ENCODE measurements around the gene MRPL21.

MRPL21 gene

GRCh38 chr11:68865241-68865640 is 38.4 kb downstream of the MRPL21 start:
- WGBS = 85% methylated on average over 10 of the region's 11 CpGs
- H2BK15ac ChIP-seq (ENCODE audit: low read depth, poor library complexity, severe bottlenecking) = no peak overlapping the region
- H4K91ac ChIP-seq (ENCODE audit: low read length) = no peak overlapping the region
- no peak overlapping the region for H2BK12ac ChIP-seq (ENCODE audit: low read length in 2 of 2)
- H2BK5ac ChIP-seq (ENCODE audit: low read depth, low read length, poor library complexity, severe bottlenecking) = no peak overlapping the region
- no peaks in the 10 kb centered on the region for H3K36me3 ChIP-seq (ENCODE audit: control insufficient read depth in 1 of 2, insufficient read depth in 2 of 2, low read depth in 1 of 2, low read length in 2 of 2)
- H3K14ac ChIP-seq (ENCODE audit: low read length in 2 of 2) = no peak overlapping the region
- H3K79me1 ChIP-seq (replicated peaks; ENCODE audit: low read length, poor library complexity, severe bottlenecking) = no peaks in the 10 kb centered on the region
- H4K8ac ChIP-seq (ENCODE audit: low read length) = no peak overlapping the region
- H2AFZ ChIP-seq (ENCODE audit: low read depth, low read length) = no peak overlapping the region
- no peak overlapping the region for H3K9ac ChIP-seq (ENCODE audit: low read length)
- no peak overlapping the region for H3K23ac ChIP-seq (ENCODE audit: low read length in 2 of 2)
- H3K4me2 ChIP-seq (ENCODE audit: low read length, poor library complexity, severe bottlenecking) = no peak overlapping the region
- no peak overlapping the region for H3K27ac ChIP-seq (ENCODE audit: low read length, poor library complexity, severe bottlenecking)
- peaks cover 11 to 19% of the 10 kb centered on the region in 2 experiments for H3K27me3 ChIP-seq (ENCODE audit: control insufficient read depth in 1 of 2, insufficient read depth in 1 of 2, low read length in 2 of 2)
- DNase-seq = no peak
- H2BK120ac ChIP-seq (ENCODE audit: low read depth, low read length) = no peak overlapping the region
- no peak overlapping the region for H2AK5ac ChIP-seq (ENCODE audit: low read length, severe bottlenecking)
- no peak overlapping the region for H3K4me3 ChIP-seq (ENCODE audit: insufficient read depth in 1 of 2, low read depth in 1 of 2, low read length in 2 of 2)
- H3K18ac ChIP-seq (ENCODE audit: low read depth in 1 of 2, low read length in 2 of 2) = no peak overlapping the region
- no peaks in the 10 kb centered on the region for H3K4me1 ChIP-seq (ENCODE audit: control insufficient read depth, insufficient read depth, low read depth, low read length)
- no peak overlapping the region for H3K4ac ChIP-seq (ENCODE audit: low read depth in 1 of 2, low read length in 2 of 2)
- H3K9me3 ChIP-seq (ENCODE audit: control insufficient read depth, low read length) = peaks cover 11% of the 10 kb centered on the region

GRCh38 chr11:68863553-68864265 is 39.9 kb downstream of the MRPL21 start:
- H2BK12ac ChIP-seq (ENCODE audit: low read length in 2 of 2) = no peak overlapping the region
- H2AFZ ChIP-seq (ENCODE audit: low read depth, low read length) = no peak overlapping the region
- peaks cover 11% of the 10 kb centered on the region for H3K9me3 ChIP-seq (ENCODE audit: control insufficient read depth, low read length)
- H3K23ac ChIP-seq (ENCODE audit: low read length in 2 of 2) = no peak overlapping the region
- no peak overlapping the region for H4K91ac ChIP-seq (ENCODE audit: low read length)
- H2AK5ac ChIP-seq (ENCODE audit: low read length, severe bottlenecking) = no peak overlapping the region
- no peaks in the 10 kb centered on the region for H3K79me1 ChIP-seq (replicated peaks; ENCODE audit: low read length, poor library complexity, severe bottlenecking)
- no peak overlapping the region for H3K4me3 ChIP-seq (ENCODE audit: insufficient read depth in 1 of 2, low read depth in 1 of 2, low read length in 2 of 2)
- no peak overlapping the region for H2BK120ac ChIP-seq (ENCODE audit: low read depth, low read length)
- 100% methylated on average over 2 of the region's 3 CpGs for WGBS
- no peaks in the 10 kb centered on the region for H3K4me1 ChIP-seq (ENCODE audit: control insufficient read depth, insufficient read depth, low read depth, low read length)
- H3K9ac ChIP-seq (ENCODE audit: low read length) = no peak overlapping the region
- no peak overlapping the region for H2BK15ac ChIP-seq (ENCODE audit: low read depth, poor library complexity, severe bottlenecking)
- H3K18ac ChIP-seq (ENCODE audit: low read depth in 1 of 2, low read length in 2 of 2) = no peak overlapping the region
- no peak overlapping the region for H3K4ac ChIP-seq (ENCODE audit: low read depth in 1 of 2, low read length in 2 of 2)
- H3K36me3 ChIP-seq (ENCODE audit: control insufficient read depth in 1 of 2, insufficient read depth in 2 of 2, low read depth in 1 of 2, low read length in 2 of 2) = no peaks in the 10 kb centered on the region
- H4K8ac ChIP-seq (ENCODE audit: low read length) = no peak overlapping the region
- no peak overlapping the region for H3K4me2 ChIP-seq (ENCODE audit: low read length, poor library complexity, severe bottlenecking)
- no peak overlapping the region for H2BK5ac ChIP-seq (ENCODE audit: low read depth, low read length, poor library complexity, severe bottlenecking)
- H3K27ac ChIP-seq (ENCODE audit: low read length, poor library complexity, severe bottlenecking) = no peak overlapping the region
- no peak for DNase-seq
- no peak overlapping the region for H3K14ac ChIP-seq (ENCODE audit: low read length in 2 of 2)
- peaks cover 7% of the 10 kb centered on the region in 2 experiments for H3K27me3 ChIP-seq (ENCODE audit: control insufficient read depth in 1 of 2, insufficient read depth in 1 of 2, low read length in 2 of 2)

GRCh38 chr11:68862421-68862820 is 41.2 kb downstream of the MRPL21 start:
- Histone ChIP-seq H3K36me3 (ENCODE audit: control insufficient read depth in 1 of 2, insufficient read depth in 2 of 2, low read depth in 1 of 2, low read length in 2 of 2) (no peaks in the 10 kb centered on the region), H3K27me3 (ENCODE audit: control insufficient read depth in 1 of 2, insufficient read depth in 1 of 2, low read length in 2 of 2) (peaks cover 0 to 3% of the 10 kb centered on the region in 2 experiments), H3K4me1 (ENCODE audit: control insufficient read depth, insufficient read depth, low read depth, low read length) (no peaks in the 10 kb centered on the region), H3K9me3 (ENCODE audit: control insufficient read depth, low read length) (peaks cover 11% of the 10 kb centered on the region), H3K18ac (ENCODE audit: low read depth in 1 of 2, low read length in 2 of 2) (no peak overlapping the region), H3K27ac (ENCODE audit: low read length, poor library complexity, severe bottlenecking) (no peak overlapping the region), H2AK5ac (ENCODE audit: low read length, severe bottlenecking) (no peak overlapping the region), H2BK12ac (ENCODE audit: low read length in 2 of 2) (no peak overlapping the region), H3K23ac (ENCODE audit: low read length in 2 of 2) (no peak overlapping the region), H2BK15ac (ENCODE audit: low read depth, poor library complexity, severe bottlenecking) (no peak overlapping the region), H3K4me2 (ENCODE audit: low read length, poor library complexity, severe bottlenecking) (no peak overlapping the region), H3K4me3 (ENCODE audit: insufficient read depth in 1 of 2, low read depth in 1 of 2, low read length in 2 of 2) (no peak overlapping the region), H2BK5ac (ENCODE audit: low read depth, low read length, poor library complexity, severe bottlenecking) (no peak overlapping the region), H4K8ac (ENCODE audit: low read length) (no peak overlapping the region), H2AFZ (ENCODE audit: low read depth, low read length) (no peak overlapping the region), H2BK120ac (ENCODE audit: low read depth, low read length) (no peak overlapping the region), H3K4ac (ENCODE audit: low read depth in 1 of 2, low read length in 2 of 2) (no peak overlapping the region), H3K9ac (ENCODE audit: low read length) (no peak overlapping the region), H3K14ac (ENCODE audit: low read length in 2 of 2) (no peak overlapping the region), H3K79me1 (replicated peaks; ENCODE audit: low read length, poor library complexity, severe bottlenecking) (no peaks in the 10 kb centered on the region), H4K91ac (ENCODE audit: low read length) (no peak overlapping the region)
- no peak for DNase-seq
- WGBS = 89% methylated on average over 6 of the region's 6 CpGs

GRCh38 chr11:68859123-68859522 is 44.5 kb downstream of the MRPL21 start:
- Histone ChIP-seq H2BK12ac (ENCODE audit: low read length in 2 of 2) (no peak overlapping the region), H3K9ac (ENCODE audit: low read length) (no peak overlapping the region), H3K23ac (ENCODE audit: low read length in 2 of 2) (no peak overlapping the region), H3K4me1 (ENCODE audit: control insufficient read depth, insufficient read depth, low read depth, low read length) (peaks cover 12% of the 10 kb centered on the region), H3K4me2 (ENCODE audit: low read length, poor library complexity, severe bottlenecking) (no peak overlapping the region), H2AFZ (ENCODE audit: low read depth, low read length) (no peak overlapping the region), H3K4me3 (ENCODE audit: insufficient read depth in 1 of 2, low read depth in 1 of 2, low read length in 2 of 2) (no peak overlapping the region), H3K9me3 (ENCODE audit: control insufficient read depth, low read length) (peaks cover 9% of the 10 kb centered on the region), H4K8ac (ENCODE audit: low read length) (no peak overlapping the region), H3K27me3 (ENCODE audit: control insufficient read depth in 1 of 2, insufficient read depth in 1 of 2, low read length in 2 of 2) (peaks cover 6 to 10% of the 10 kb centered on the region in 2 experiments), H3K18ac (ENCODE audit: low read depth in 1 of 2, low read length in 2 of 2) (no peak overlapping the region), H2AK5ac (ENCODE audit: low read length, severe bottlenecking) (no peak overlapping the region), H3K79me1 (replicated peaks; ENCODE audit: low read length, poor library complexity, severe bottlenecking) (no peaks in the 10 kb centered on the region), H4K91ac (ENCODE audit: low read length) (no peak overlapping the region), H3K36me3 (ENCODE audit: control insufficient read depth in 1 of 2, insufficient read depth in 2 of 2, low read depth in 1 of 2, low read length in 2 of 2) (no peaks in the 10 kb centered on the region), H3K14ac (ENCODE audit: low read length in 2 of 2) (no peak overlapping the region), H3K27ac (ENCODE audit: low read length, poor library complexity, severe bottlenecking) (no peak overlapping the region), H2BK15ac (ENCODE audit: low read depth, poor library complexity, severe bottlenecking) (no peak overlapping the region), H3K4ac (ENCODE audit: low read depth in 1 of 2, low read length in 2 of 2) (no peak overlapping the region), H2BK5ac (ENCODE audit: low read depth, low read length, poor library complexity, severe bottlenecking) (no peak overlapping the region), H2BK120ac (ENCODE audit: low read depth, low read length) (no peak overlapping the region)
- 73% methylated on average over 8 of the region's 8 CpGs for WGBS
- no peak for DNase-seq

Measured in mesenchymal stem cell (in vitro differentiated cells and primary cell).